GM19395 (cell line): ENCODE data around the gene IL26.
"Not testable (repeated sequence)": the region's sequence is repeated elsewhere in the genome, so short reads cannot be mapped to it uniquely, and the experiment has no call there.

Experiments
- ATAC-seq: cut with Tn5 transposase; IDR thresholded peaks from one replicate; pipeline ENCODE4 v1.9.1; 2021; ENCODE audit warnings: mild to moderate bottlenecking, moderate library complexity; ENCODE audit not compliant: unreplicated experiment

Gene IL26

GRCh38 chr12:68203460-68203875 is 22.1 kb downstream of the IL26 start:
- no peak for ATAC-seq

GRCh38 chr12:68200854-68201253 is 24.8 kb downstream of the IL26 start:
- ATAC-seq: no peak

GRCh38 chr12:68199127-68199526 is 26.5 kb downstream of the IL26 start:
- no peak for ATAC-seq

- ATAC-seq: no peak
These were observed 27.0 kb downstream of the IL26 start for GRCh38 chr12:68198507-68199086.

DNA sequence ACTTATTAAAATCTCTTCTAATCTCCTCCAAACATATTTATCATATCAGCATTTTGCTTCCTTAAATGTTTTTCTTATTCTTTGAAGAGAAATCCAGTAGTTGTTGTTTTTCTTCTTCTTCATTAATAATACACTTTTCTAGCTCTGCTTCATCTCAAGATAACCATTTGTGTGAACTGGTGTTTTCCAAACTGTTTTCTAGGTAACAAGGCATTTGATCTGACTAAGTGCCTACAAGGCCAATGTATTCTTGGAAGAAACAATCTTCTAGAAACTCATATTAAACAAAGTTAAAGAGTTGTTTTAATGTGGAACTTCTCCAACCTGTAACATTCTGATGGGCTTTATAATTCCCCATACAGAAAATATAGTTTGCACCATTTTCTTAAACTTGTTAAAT is 35.3 kb downstream of the IL26 start:
- ATAC-seq: no peak

GRCh38 chr12:68189821-68190242 is 35.8 kb downstream of the IL26 start:
- ATAC-seq: no peak

GRCh38 chr12:68185598-68185997 is 40.0 kb downstream of the IL26 start:
- ATAC-seq: no peak

DNA sequence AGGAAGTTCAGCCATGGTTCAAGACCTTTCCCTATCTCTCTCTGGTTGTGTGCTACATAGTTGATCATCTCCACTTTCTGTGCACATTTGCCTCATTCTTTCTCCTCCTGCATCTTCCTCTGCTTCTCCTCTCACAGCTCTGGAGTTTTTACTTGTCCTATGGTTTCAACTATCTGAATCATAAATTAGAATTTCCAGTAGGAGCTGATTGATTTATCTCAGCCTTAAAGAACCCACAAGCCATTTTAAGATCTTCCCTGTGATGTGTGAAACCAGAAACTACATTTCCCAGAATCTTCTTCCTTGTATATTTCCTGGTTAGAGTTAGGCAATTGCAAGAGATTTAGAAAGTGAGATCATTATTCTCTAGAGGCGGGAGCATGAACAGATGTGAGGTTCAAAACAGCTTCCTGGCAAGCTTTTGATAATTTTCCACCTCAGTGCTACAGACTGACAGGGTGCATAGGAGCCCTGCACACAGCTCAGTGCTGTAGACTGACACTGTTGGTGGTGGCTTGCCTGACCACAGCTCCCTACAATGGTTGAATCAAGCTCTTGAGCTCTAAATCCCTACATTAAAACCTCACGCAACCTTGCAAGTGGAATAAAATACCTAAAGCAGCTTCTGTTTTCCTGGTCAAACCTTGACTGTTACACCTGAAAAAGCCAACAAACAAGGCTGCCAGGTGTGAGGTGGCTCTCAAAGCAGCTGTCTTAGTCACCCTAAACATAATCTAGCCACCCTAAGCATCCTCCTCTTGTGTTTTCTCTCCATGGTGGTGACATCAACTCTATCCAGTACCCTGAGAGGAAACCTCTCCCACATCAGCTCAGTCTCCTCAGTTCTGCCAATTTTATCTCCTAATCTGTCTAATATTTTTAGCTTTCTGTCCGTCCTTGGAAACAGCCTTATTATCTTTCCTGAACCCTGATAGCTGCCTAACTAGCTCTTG is 44.5 kb downstream of the IL26 start:
- ATAC-seq: no peak

- no peak for ATAC-seq
These were observed 46.7 kb downstream of the IL26 start for GRCh38 chr12:68178774-68179439.

- ATAC-seq: no peak
These were observed 47.4 kb downstream of the IL26 start for GRCh38 chr12:68178184-68178583.

DNA sequence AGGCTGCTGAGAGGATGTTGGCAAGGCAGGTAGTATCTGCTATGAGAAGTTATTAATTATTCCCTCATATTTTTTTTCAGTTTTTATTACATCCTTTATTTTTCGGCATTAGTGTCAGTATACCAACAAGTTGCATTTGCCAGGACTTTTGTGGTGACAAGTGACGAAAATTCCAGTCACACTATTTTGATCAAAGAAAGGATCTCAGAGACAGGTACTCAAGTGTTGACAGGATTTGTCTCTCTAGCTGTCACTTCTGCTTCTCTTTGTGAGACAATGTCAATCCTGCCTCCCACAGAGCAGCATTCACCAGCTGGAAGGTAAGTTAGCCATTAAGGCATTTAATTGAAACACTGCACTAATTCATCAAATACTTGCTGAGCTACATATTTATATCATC is 48.0 kb downstream of the IL26 start:
- no peak for ATAC-seq

GRCh38 chr12:68176257-68176656 is 49.4 kb downstream of the IL26 start:
- ATAC-seq: no peak

DNA sequence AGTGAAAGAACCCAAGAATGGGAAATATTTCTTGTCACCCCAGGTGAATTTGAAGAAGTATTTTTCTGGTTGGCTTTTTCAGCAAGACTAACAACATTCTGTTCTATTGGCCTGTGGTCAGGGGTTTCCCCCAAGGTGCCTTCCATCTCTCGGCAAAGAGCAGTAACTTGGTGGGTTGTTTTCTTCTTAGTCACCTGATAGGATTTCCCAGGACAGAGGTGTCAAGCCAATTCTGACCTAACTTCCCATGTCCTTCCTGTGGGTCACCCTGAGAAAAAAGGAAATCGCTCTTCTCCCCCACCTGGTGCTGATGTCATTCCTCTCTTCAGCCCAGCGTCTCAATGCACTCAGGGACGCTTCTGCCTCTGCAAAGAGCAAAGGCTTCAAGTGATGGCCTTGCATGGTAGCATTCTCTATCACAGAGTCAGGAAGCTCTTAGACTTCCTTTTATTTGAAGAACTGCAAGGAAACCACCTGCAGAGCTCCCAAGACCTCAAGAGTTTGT is 50.0 kb downstream of the IL26 start:
- peak; percentile 91 for ATAC-seq

GRCh38 chr12:68174761-68175160 is 50.8 kb downstream of the IL26 start:
- not testable (repeated sequence) for ATAC-seq

DNA sequence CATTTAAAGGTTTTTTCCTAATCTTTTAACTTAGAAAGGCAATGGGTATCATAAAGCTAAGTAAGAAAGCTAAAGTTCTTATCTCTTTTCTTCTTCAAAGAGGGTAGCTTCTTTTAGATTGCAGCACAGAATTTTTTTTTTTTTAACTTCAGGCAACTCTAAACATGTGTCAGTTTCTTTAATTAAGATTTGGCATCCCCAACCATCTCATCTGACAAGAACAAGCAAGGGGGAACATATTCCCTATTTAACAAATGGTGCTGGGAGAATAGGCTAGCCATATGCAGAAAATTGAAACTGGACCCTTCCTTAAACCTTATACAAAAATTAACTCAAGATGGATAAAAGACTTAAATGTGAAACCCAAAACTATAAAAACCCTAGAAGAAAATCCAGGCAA is 51.8 kb downstream of the IL26 start:
- no peak for ATAC-seq

- ATAC-seq: no peak
These were observed 54.9 kb downstream of the IL26 start for GRCh38 chr12:68170726-68171125.

- no peak for ATAC-seq
These were observed 56.3 kb downstream of the IL26 start for GRCh38 chr12:68169213-68169889.

DNA sequence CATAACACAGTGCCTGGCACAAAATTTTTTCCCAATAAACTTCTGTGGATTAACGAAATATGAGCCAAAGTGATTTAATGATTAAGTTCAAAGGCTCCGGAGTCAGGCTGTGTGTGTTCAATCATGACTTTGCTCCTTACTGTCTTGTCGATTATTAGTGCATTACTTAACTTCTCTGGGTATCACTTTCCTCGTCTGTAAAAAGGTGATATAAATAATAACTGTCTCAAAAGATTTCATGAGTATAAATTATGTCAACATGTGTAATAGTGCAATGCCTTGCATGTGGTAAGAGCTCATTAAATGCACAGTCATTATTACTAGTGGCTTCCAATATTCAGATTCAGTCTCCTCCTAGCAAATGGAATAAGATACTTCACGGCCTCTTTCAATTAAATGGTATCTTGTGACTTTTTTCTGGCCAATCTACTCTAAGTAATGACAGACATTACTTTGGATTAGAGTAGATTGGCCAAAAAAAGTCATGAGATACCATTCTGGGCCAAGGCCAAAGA is 59.2 kb downstream of the IL26 start:
- ATAC-seq: no peak

DNA sequence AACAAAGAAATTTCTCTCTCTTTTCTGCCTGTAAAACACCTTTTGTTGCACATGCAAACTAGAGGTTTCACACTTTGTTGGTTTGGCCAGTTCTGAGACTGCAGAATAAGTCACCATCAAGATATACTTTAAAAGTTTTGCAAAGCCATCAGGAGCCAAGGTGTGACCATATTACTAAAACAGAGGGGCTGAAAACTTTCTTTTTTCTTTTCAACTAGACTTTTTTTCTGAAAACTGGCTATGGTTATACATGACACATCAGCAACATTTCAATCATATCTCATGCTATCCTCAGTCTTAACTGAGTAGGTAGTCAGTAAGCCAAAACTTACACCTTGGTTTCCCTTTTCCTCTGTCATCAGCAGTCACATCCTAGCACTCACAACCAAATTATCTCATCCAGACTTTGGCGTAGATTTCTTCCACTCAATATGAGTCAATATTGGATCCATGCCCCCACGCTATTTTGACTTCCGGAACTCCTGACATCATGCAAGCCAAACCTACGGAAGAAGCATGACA is 62.0 kb downstream of the IL26 start:
- ATAC-seq: peak; percentile 74

- ATAC-seq: no peak
These were observed 63.2 kb downstream of the IL26 start for GRCh38 chr12:68162374-68162773.
